ENCODE data around the gene RNF126.
"Not testable (repeated sequence)": the region's sequence is repeated elsewhere in the genome, so short reads cannot be mapped to it uniquely, and the experiment has no call there.

RNF126 gene

GRCh38 chr19:626566-626965, 36.4 kb downstream of the RNF126 start:
- H3K27ac ChIP-seq (ENCODE audit: low read depth, low read length); H3K36me3 ChIP-seq (ENCODE audit: insufficient read depth, low read length): not testable (repeated sequence)

DNA sequence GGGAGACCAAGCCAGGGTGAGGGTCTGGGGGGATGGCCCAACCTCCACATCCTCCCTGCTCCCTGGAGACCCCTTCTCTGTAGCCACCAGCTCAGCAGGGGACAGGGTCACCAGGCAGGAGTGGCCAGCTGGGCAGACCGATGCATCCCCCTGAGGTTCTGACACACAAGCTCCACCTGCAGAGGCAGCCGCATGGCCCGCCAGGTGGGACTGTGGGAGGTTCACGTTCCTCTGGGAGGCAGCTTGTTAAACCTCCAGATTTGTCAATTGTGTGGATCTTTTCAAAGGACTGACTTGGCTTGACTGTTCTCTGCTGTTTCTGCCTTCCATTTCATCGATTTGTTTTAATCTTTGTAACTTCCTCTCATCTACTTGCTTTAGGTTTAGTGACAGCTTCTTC, 37.8 kb downstream of the RNF126 start:
- Histone ChIP-seq H3K27me3 (ENCODE audit: control insufficient read depth in 1 of 2, insufficient read depth in 2 of 2, low read length in 2 of 2) (no peaks in the 10 kb centered on the region), H3K27ac (ENCODE audit: low read depth, low read length) (no peak overlapping the region), H3K9ac (ENCODE audit: low read length) (no peak overlapping the region), H3K4me3 (ENCODE audit: low read depth in 1 of 2, low read length in 2 of 2) (no peak overlapping the region), H3K36me3 (ENCODE audit: insufficient read depth, low read length) (peaks cover 8% of the 10 kb centered on the region), H3K9me3 (ENCODE audit: low read length) (no peaks in the 10 kb centered on the region), H3K4me1 (ENCODE audit: insufficient read depth, low read length) (no peaks in the 10 kb centered on the region)

More at GRCh38 chr19:626566-626965, 36.4 kb downstream of the RNF126 start:
- H3K9ac ChIP-seq (ENCODE audit: low read length); H3K4me3 ChIP-seq (ENCODE audit: low read depth in 1 of 2, low read length in 2 of 2); H3K27me3 ChIP-seq (ENCODE audit: control insufficient read depth in 1 of 2, insufficient read depth in 2 of 2, low read length in 2 of 2); H3K4me1 ChIP-seq (ENCODE audit: insufficient read depth, low read length); H3K9me3 ChIP-seq (ENCODE audit: low read length): not testable (repeated sequence)

DNA sequence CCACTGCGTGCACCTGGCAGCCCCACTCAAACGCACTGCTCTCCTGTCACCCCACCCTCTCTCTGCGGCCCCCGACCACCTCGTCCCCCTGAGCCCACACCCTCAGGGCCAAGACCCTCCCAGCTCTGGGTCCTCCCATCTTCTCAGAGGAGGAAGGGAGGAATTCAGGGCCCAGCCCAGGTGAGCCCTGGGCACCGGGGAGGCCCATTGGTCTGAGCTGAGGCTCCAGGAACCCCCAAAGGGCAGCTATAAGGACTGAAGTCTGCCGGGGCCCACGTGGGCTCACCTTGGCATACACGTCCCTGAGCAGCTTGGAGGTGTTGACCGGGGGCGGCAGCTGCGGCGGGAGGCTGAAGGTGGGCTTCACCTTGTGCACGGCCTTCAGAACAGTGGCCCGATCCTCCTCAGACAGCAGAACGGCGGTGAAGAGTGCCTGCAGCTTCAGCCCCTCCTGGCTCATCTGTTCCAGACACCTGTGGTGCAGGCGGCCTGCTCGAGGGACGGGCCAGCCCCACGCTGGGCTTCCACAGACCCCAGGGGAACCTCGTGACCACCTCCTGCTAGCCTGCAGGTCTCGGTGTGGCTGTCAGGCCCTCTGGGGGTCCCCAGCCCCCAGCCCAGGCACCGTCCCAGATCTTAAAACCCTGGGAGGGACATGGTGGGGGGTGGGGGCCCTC, 38.4 kb downstream of the RNF126 start:
- no peak overlapping the region for H3K4me3 ChIP-seq (ENCODE audit: low read depth in 1 of 2, low read length in 2 of 2)
- no peaks in the 10 kb centered on the region for H3K4me1 ChIP-seq (ENCODE audit: insufficient read depth, low read length)
- no peak overlapping the region for H3K9ac ChIP-seq (ENCODE audit: low read length)
- H3K27me3 ChIP-seq (ENCODE audit: control insufficient read depth in 1 of 2, insufficient read depth in 2 of 2, low read length in 2 of 2) = no peaks in the 10 kb centered on the region
- H3K36me3 ChIP-seq (ENCODE audit: insufficient read depth, low read length) = peaks cover 13% of the 10 kb centered on the region
- no peaks in the 10 kb centered on the region for H3K9me3 ChIP-seq (ENCODE audit: low read length)
- no peak overlapping the region for H3K27ac ChIP-seq (ENCODE audit: low read depth, low read length)

GRCh38 chr19:623974-624373, 39.0 kb downstream of the RNF126 start:
- Histone ChIP-seq H3K4me1 (ENCODE audit: insufficient read depth, low read length) (no peaks in the 10 kb centered on the region), H3K9ac (ENCODE audit: low read length) (no peak overlapping the region), H3K27me3 (ENCODE audit: control insufficient read depth in 1 of 2, insufficient read depth in 2 of 2, low read length in 2 of 2) (no peaks in the 10 kb centered on the region), H3K4me3 (ENCODE audit: low read depth in 1 of 2, low read length in 2 of 2) (no peak overlapping the region), H3K36me3 (ENCODE audit: insufficient read depth, low read length) (peaks cover 13% of the 10 kb centered on the region), H3K9me3 (ENCODE audit: low read length) (no peaks in the 10 kb centered on the region), H3K27ac (ENCODE audit: low read depth, low read length) (no peak overlapping the region)

- H3K4me3 ChIP-seq (ENCODE audit: low read depth in 1 of 2, low read length in 2 of 2) = no peak overlapping the region
- H3K36me3 ChIP-seq (ENCODE audit: insufficient read depth, low read length) = peaks cover 13% of the 10 kb centered on the region
Observed at GRCh38 chr19:623175-623916, 39.7 kb downstream of the RNF126 start.

GRCh38 chr19:622666-623065, 40.3 kb downstream of the RNF126 start:
- no peaks in the 10 kb centered on the region for H3K9me3 ChIP-seq (ENCODE audit: low read length)
- no peak overlapping the region for H3K27ac ChIP-seq (ENCODE audit: low read depth, low read length)
- peaks cover 0 to 5% of the 10 kb centered on the region in 2 donors for H3K27me3 ChIP-seq (ENCODE audit: control insufficient read depth in 1 of 2, insufficient read depth in 2 of 2, low read length in 2 of 2)
- no peak overlapping the region for H3K4me3 ChIP-seq (ENCODE audit: low read depth in 1 of 2, low read length in 2 of 2)
- no peak overlapping the region for H3K9ac ChIP-seq (ENCODE audit: low read length)
- H3K36me3 ChIP-seq (ENCODE audit: insufficient read depth, low read length) = peaks cover 13% of the 10 kb centered on the region
- no peaks in the 10 kb centered on the region for H3K4me1 ChIP-seq (ENCODE audit: insufficient read depth, low read length)

More at GRCh38 chr19:623175-623916, 39.7 kb downstream of the RNF126 start:
- Histone ChIP-seq H3K4me1 (ENCODE audit: insufficient read depth, low read length) (no peaks in the 10 kb centered on the region), H3K27ac (ENCODE audit: low read depth, low read length) (no peak overlapping the region), H3K9me3 (ENCODE audit: low read length) (no peaks in the 10 kb centered on the region), H3K9ac (ENCODE audit: low read length) (no peak overlapping the region), H3K27me3 (ENCODE audit: control insufficient read depth in 1 of 2, insufficient read depth in 2 of 2, low read length in 2 of 2) (peaks cover 0 to 1% of the 10 kb centered on the region in 2 donors)

DNA sequence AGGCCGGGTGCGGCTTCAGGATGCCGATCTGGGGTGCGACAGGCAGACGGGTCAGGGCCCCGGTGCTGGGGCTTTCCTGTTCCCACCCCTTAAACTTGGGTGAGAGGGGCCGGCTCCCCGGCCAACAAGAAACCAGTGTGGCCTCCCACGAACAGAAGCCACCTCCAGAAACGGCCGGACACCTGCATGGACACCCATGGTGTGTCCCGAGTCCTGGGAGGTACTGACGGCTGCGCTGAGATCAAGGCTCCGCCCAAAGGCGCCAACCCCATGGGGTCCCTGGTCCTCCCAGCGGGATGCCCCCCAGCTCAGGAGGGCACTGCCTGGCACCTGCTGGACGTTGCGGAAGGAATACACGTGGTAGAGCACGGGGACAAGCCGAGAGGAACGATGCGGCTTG, 41.2 kb downstream of the RNF126 start:
- no peaks in the 10 kb centered on the region for H3K9me3 ChIP-seq (ENCODE audit: low read length)
- no peaks in the 10 kb centered on the region for H3K4me1 ChIP-seq (ENCODE audit: insufficient read depth, low read length)
- no peak overlapping the region for H3K27ac ChIP-seq (ENCODE audit: low read depth, low read length)
- H3K4me3 ChIP-seq (ENCODE audit: low read depth in 1 of 2, low read length in 2 of 2) = no peak overlapping the region
- H3K36me3 ChIP-seq (ENCODE audit: insufficient read depth, low read length) = peaks cover 13% of the 10 kb centered on the region
- H3K9ac ChIP-seq (ENCODE audit: low read length) = no peak overlapping the region
- peaks cover 0 to 14% of the 10 kb centered on the region in 2 donors for H3K27me3 ChIP-seq (ENCODE audit: control insufficient read depth in 1 of 2, insufficient read depth in 2 of 2, low read length in 2 of 2)

DNA sequence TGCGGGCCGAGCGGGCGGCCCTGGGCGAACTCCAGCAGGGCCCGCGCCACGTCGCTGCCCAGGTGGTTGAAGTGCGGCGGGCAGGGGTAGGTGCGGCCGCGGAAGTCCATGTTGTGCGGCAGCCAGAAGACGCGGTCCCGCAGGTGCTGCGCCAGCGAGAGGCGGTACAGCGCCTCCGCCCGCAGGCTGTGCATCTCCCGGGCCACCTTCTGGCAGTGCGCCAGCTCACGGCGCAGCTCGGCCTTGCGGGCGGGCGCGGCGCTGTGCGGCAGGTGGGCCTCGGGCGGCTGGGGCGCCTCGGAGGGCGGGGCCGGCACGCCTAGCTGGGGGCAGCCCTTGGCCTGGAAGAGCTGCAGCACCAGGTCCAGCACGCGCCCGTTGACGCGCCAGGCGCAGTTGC, 41.8 kb downstream of the RNF126 start:
- H3K9me3 ChIP-seq (ENCODE audit: low read length); H3K4me1 ChIP-seq (ENCODE audit: insufficient read depth, low read length); H3K9ac ChIP-seq (ENCODE audit: low read length); H3K4me3 ChIP-seq (ENCODE audit: low read depth in 1 of 2, low read length in 2 of 2); H3K27ac ChIP-seq (ENCODE audit: low read depth, low read length): not testable (repeated sequence)
- Histone ChIP-seq H3K27me3 (ENCODE audit: control insufficient read depth in 1 of 2, insufficient read depth in 2 of 2, low read length in 2 of 2) (peaks cover 0 to 17% of the 10 kb centered on the region in 2 donors), H3K36me3 (ENCODE audit: insufficient read depth, low read length) (peaks cover 13% of the 10 kb centered on the region)

- H3K9ac ChIP-seq (ENCODE audit: low read length) = no peak overlapping the region
- H3K4me1 ChIP-seq (ENCODE audit: insufficient read depth, low read length) = no peaks in the 10 kb centered on the region
- no peak overlapping the region for H3K4me3 ChIP-seq (ENCODE audit: low read depth in 1 of 2, low read length in 2 of 2)
- no peak overlapping the region for H3K27ac ChIP-seq (ENCODE audit: low read depth, low read length)
- peaks cover 0 to 17% of the 10 kb centered on the region in 2 donors for H3K27me3 ChIP-seq (ENCODE audit: control insufficient read depth in 1 of 2, insufficient read depth in 2 of 2, low read length in 2 of 2)
- no peaks in the 10 kb centered on the region for H3K9me3 ChIP-seq (ENCODE audit: low read length)
- peaks cover 10% of the 10 kb centered on the region for H3K36me3 ChIP-seq (ENCODE audit: insufficient read depth, low read length)
Observed at GRCh38 chr19:620166-620862, 42.7 kb downstream of the RNF126 start.

DNA sequence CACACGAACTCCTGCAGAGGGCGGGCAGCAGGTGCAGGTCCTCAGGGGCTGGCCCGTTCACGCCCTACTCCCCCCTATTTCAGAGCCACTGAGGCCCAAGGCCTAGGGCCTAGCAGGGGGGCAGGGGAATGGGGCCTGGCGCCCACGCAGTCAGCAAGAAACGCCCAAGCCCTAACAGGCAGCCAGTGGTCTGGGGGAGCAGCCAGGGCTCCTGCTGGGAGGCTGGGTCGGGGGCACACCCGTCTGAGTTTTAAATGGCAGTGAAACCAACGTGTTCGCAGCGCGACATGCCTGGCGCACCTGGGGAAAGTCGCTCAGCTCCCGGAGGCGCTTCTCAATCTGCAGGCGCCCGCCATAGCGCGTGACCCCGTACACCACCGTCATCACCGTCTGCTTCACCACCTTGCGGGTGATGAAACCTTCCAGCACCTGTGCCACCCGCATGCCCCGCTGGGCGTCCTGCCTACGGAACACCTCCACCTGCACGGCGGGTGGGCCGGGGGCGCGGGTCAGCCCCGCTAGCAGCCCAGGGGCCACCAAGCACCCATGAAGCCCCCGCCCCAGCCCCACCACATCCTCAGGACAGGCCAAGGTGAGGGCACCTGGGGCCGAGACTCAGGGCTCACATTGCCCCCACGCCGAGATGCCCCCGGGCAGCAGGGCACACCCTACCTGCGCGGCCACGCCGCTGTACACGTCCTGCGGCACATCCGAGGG, 43.6 kb downstream of the RNF126 start:
- no peak overlapping the region for H3K9ac ChIP-seq (ENCODE audit: low read length)
- H3K27me3 ChIP-seq (ENCODE audit: control insufficient read depth in 1 of 2, insufficient read depth in 2 of 2, low read length in 2 of 2) = peaks cover 0 to 22% of the 10 kb centered on the region in 2 donors
- no peak overlapping the region for H3K4me3 ChIP-seq (ENCODE audit: low read depth in 1 of 2, low read length in 2 of 2)
- H3K27ac ChIP-seq (ENCODE audit: low read depth, low read length) = no peak overlapping the region
- no peaks in the 10 kb centered on the region for H3K4me1 ChIP-seq (ENCODE audit: insufficient read depth, low read length)
- H3K36me3 ChIP-seq (ENCODE audit: insufficient read depth, low read length) = peaks cover 7% of the 10 kb centered on the region
- no peaks in the 10 kb centered on the region for H3K9me3 ChIP-seq (ENCODE audit: low read length)

GRCh38 chr19:618674-619285, 44.2 kb downstream of the RNF126 start:
- H3K9ac ChIP-seq (ENCODE audit: low read length) = no peak overlapping the region
- H3K27me3 ChIP-seq (ENCODE audit: control insufficient read depth in 1 of 2, insufficient read depth in 2 of 2, low read length in 2 of 2) = peaks cover 0 to 28% of the 10 kb centered on the region in 2 donors
- no peak overlapping the region for H3K27ac ChIP-seq (ENCODE audit: low read depth, low read length)
- H3K9me3 ChIP-seq (ENCODE audit: low read length) = no peaks in the 10 kb centered on the region
- no peak overlapping the region for H3K4me3 ChIP-seq (ENCODE audit: low read depth in 1 of 2, low read length in 2 of 2)
- no peaks in the 10 kb centered on the region for H3K4me1 ChIP-seq (ENCODE audit: insufficient read depth, low read length)
- peaks cover 7% of the 10 kb centered on the region for H3K36me3 ChIP-seq (ENCODE audit: insufficient read depth, low read length)
